ENCODE measurements around the gene CNPY1.

GRCh38 chr7:155458111-155458877 is 88.1 kb downstream of the CNPY1 start, which contains the start of gene EN2:
- no peak for TF ChIP-seq POLR2AphosphoS5 (IDR thresholded peaks at IDR 0.05; ENCODE audit: low read depth, low read length)
- TF ChIP-seq SIN3A (IDR thresholded peaks at IDR 0.05; ENCODE audit: borderline replicate concordance, insufficient read depth, low read length): no peak
